Stimulated activated CD8-positive, alpha-beta memory T cell treated with anti-CD3 and anti-CD28 coated beads, Interleukin-15, amount 100 ng/mL, for 48 hours (primary cell): ENCODE measurements around the gene PARD3.

Experiments used
- DNase-seq, 2 donors: peaks; one replicate each; pipeline ENCODE4 v3.0.0-alpha.2; 2020; ENCODE audit warnings: low read depth in 2 of 2

The PARD3 gene

GRCh38 chr10:34137201-34137600, 677.9 kb downstream of the PARD3 start:
- no peak for DNase-seq

GRCh38 chr10:34135515-34135914, 679.6 kb downstream of the PARD3 start:
- no peak for DNase-seq

DNA sequence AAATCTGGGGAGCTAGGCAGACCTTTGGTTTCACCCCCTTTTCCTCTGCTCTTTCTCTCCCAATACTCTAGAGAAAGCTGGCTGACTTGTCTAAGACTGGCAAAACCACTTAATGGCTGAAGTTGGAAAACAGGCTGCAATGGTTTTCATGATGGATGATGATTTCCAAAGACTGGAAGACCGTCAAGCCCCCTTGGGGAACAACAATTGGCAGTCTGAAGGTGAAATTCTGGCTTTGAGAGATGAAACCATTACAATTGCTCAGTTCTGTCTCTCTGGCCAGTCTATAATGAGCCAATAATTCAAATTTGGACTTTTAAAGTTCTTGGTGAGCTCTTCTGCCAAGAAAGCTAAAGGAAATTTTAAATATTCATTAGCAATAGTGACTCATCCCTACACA, 680.5 kb downstream of the PARD3 start:
- no peak for DNase-seq

DNA sequence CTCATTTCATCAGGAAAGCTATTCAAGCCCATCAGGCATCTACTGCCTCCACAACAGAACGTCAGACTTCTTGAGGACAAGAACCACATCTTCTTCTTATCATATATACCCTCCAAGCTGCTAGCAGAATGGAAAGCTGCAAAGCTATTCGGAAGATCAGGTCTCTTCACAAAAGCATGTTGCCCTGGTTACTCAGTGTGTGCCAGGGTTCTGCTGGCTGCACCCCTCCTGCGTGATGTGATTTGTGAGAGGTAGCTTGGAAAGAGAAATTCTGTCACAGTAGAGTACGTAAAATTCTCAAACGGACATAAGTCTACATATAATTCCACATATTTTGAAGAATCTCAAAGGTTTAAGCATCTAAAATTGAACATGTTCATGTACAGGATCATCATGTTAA, 681.7 kb downstream of the PARD3 start:
- DNase-seq = no peak

- no peak for DNase-seq
Measured at GRCh38 chr10:34131152-34131551, 683.9 kb downstream of the PARD3 start.

- DNase-seq = no peak
Measured at GRCh38 chr10:34127676-34128075, 687.4 kb downstream of the PARD3 start.

DNA sequence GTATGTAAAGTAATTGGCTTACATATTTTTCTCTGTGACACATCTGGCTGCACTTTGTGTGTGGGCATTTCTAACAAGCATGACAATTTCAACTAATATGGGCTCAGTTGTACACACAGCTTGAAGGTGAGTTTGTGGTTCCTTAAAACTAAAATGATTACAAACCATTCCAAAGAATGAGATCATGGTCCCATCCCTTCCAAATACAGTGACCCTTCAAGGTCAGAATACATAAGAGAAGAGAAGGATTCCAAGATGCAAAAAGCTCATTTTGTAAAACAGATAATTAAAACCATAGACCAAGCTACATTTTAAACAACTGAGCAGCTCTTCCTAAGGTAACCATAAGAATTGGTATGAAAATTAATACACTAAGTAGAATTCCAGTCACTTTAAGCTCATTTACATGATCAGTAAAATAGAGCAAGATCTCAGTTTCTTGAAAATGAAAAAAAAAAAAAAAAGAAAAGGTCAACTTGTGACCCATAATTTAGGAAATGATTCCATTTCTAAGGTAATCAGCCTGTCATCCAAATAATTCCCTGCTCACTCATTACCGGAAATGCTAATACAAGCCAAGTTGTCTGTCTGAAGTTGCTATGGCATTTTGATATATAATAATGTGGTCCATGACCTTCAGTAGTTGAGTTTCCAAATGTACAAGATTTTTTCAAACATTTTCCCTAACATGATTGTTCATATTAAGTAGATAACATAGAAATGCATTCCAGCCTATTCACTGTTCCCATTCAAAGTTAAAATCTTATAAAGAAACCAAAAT, 688.5 kb downstream of the PARD3 start:
- DNase-seq = no peak

- DNase-seq = no peak
Measured at GRCh38 chr10:34125702-34126101, 689.4 kb downstream of the PARD3 start.

- DNase-seq = no peak
Measured at GRCh38 chr10:34124522-34125035, 690.5 kb downstream of the PARD3 start.

DNA sequence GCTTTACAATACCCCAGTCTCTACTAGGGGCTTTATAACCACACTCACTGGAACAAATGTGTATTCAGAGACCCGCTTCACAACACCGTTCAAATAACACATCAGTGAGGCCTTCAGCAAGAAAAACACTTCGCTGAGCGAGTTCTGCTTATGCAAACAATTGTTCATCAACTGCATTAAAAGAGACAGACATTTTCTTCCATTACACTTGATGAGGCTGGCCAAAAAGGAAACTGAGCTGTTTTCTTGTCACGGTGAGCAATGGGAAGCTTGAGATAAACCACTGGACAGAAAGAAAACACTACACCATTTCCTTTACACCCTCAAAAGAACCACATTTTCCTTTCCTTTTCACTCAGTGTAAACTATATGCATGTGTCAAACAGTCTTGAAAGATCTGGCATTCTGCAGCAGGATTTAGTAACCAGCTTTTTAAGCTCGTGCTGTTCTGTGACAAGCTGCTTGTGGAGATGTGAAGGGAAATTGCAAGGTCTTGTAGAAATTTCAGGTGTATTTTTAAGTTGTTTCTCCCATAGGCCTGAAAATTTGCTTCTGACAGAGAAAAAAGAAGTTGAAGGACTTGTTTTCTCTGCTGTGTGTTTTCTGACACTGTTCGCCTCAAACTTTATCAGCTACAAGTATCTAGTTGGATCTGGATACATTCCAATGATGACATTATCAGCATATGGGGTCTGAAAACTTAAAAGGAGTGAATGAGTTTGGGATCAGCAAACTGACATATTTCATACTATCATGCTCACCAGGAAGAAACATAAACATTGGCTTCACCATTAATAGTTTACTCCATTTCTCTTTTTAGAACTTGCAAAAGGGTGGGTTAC, 693.1 kb downstream of the PARD3 start:
- DNase-seq = peak in 1 of 2 donors; percentile 6

- DNase-seq = no peak
Measured at GRCh38 chr10:34121125-34121753, 693.9 kb downstream of the PARD3 start.

- no peak for DNase-seq
Measured at GRCh38 chr10:34119456-34119855, 695.6 kb downstream of the PARD3 start.

DNA sequence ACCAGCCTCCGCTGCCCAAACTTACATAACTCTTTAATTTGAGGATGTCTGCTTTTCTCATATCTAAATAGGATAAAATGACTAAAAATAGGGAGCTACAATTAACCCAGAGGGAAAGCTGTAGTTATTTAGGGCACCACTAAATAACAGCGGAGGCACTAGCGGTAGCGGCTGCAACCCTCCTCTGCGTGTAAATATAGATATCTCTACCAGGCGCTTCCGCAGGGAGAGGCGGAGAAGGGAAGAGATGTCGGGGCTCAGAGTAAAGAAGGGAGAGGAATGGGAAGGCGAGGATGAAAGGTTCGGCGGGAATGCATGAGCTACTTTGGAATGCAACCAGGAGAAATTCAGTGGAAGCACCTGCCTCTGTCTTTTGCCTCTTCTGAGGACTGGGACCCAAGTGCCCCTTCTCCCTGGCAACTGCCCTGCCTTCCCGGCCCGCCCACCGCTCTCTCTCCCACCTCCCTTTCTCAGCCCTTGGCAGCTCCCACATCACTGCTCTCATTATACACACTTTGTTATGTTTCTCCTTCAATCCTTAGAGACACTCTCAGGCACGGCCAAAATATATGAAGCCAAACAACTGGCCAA, 698.3 kb downstream of the PARD3 start:
- no peak for DNase-seq

DNA sequence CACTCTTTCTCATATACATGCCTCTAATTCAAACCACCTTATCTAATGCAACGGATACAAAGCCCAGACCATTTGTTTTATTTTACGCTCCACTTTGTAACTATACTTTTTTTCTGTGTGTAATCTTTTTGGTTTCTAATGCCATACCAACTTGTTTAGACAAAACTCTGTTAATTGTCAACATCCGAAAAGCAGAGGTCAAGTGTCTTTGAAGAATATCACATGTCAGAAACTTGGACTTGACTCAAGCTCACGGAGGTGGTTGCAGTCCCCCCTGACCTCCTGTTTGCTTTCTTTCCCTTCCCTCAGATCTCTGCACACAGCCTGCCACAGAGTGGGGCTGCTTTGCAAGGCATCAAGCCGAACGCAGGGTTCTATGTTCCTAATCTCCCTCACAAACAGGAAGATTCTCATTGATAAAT, 698.9 kb downstream of the PARD3 start:
- no peak for DNase-seq

- DNase-seq = no peak
Measured at GRCh38 chr10:34114914-34115313, 700.2 kb downstream of the PARD3 start.

- DNase-seq = no peak
Measured at GRCh38 chr10:34113504-34114225, 701.4 kb downstream of the PARD3 start.

DNA sequence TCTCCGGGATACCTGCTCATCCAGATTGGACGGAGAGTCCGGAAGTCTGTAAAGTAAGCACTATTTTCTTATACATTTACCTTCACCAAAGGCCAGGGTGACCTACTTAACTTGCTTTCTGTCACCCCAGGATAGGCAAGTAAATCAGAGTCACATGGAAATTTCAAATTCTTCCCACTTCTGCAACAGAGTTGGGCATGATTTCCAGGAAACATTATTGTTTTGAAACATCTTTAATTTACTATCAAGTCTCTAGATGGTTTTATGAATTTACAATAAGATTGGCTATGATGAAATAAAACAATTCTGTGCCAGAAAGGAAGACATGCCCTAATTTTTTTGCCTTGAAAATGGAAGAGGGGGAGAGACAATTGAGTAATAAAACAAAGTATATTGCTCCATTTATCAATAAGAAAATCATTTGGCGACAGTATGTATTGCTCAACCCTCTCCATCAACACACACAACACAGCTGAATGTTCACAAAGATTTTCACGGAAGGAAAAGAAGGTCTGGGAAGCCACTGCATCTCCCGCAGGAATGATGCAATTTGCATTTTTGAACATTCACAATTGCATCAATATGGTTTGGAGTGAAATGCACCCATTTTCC, 702.8 kb downstream of the PARD3 start:
- DNase-seq = no peak

DNA sequence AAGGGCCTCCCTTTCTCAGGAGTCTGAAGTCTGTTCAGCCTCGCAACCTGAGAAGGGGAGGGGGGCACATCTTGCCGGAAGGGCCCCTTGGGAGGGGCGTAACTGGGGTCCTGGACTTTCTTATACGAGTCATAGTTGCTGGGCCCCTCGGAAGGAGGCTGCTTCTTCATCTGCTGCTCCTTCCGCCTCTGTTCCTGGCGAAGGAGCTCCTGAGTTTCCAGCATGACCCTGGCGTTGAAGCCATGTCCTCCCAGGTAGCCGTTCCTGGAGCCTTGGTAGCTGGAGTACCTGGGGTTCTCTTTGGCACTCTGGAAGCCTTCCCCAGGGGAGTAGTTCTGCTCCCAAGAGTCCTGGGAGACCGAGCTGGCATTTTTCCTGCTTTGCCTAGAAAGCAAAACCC, 703.9 kb downstream of the PARD3 start:
- no peak for DNase-seq

DNA sequence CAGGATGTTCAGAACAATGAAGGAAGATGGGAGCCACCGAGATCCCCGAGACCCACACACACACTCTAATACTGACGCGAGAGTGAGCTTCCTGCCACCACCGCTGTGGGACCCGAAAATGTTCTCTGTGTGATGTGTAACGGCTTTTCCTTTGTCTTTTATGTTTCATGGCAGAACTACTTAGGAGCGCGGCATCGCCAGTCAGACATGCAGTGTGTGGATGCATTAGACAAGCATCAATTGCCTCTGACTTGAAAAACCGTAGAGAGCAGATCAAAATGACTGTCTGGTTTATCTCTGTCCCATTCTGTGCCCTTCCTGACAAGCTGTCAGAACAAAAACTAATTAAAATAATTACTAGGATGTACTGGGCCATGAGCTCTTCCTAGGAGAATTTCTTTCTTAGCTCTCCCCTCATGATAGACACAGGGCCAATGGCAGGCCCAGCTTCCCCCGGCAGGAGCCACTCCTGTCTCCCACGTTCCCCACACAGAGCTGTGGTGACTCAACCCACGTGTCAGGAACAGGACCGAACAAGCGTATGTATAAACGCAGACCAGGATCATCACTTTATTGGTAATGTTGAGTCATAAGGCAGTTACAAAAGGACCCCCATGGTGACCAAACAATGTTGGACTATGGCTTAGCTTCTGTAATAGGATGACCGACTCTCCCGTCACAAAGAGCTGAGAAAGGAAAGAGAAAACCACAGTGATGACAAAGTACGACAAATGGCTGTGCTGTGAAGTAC, 705.0 kb downstream of the PARD3 start:
- DNase-seq = no peak

DNA sequence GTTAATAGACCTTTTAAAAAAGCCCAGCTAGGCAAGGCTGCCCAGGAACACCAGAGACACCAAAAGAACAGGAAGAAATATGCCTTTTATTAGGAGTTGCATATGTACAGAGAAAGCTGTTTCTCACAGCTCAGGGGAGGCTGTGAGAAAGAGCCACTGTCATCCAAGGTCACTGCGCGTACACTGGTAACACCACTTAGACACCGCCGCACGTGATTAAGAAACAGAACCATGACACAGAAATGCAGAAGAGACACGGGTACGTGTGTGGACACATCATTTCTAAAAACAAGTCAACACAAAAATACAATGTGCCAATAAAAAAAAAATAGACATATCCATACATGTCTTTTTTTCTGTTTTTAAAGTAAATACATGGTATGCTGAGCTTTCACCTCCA, 705.6 kb downstream of the PARD3 start:
- DNase-seq = no peak
